Parathyroid adenoma (tissue), 2 donors: ENCODE data around the gene MCU.

Experiments used
- H2AFZ ChIP-seq: fragments of 300-600 bp; sonication (generic); one replicate; pipeline ENCODE4 v1.7.0; 2017; ENCODE audit warnings: antibody characterized with exemption, mild to moderate bottlenecking
- H3K27ac ChIP-seq: fragments of 300-600 bp; sonication (generic); one replicate; pipeline ENCODE4 v1.7.0; 2017
- H3K27me3 ChIP-seq: fragments of 300-600 bp; sonication (generic); one replicate; pipeline ENCODE4 v1.7.0; 2017; ENCODE audit warnings: low read length; ENCODE audit not compliant: control insufficient read depth, insufficient read depth
- H3K36me3 ChIP-seq: fragments of 300-600 bp; sonication (generic); one replicate; pipeline ENCODE4 v1.7.0; 2017; ENCODE audit warnings: low read length; ENCODE audit not compliant: control insufficient read depth, insufficient read depth
- H3K4me1 ChIP-seq: fragments of 300-600 bp; sonication (generic); one replicate; pipeline ENCODE4 v1.7.0; 2017; ENCODE audit warnings: control low read depth
- H3K4me2 ChIP-seq: fragments of 300-600 bp; sonication (generic); one replicate; pipeline ENCODE4 v1.7.0; 2017; ENCODE audit warnings: low read length
- H3K4me3 ChIP-seq: fragments of 300-600 bp; sonication (generic); one replicate; pipeline ENCODE4 v1.7.0; 2017; ENCODE audit warnings: low read depth, low read length
- H3K79me2 ChIP-seq: fragments of 300-600 bp; sonication (generic); one replicate; pipeline ENCODE4 v1.7.0; 2017; ENCODE audit warnings: control low read depth
- H3K9ac ChIP-seq: fragments of 300-600 bp; sonication (generic); one replicate; pipeline ENCODE4 v1.7.0; 2017; ENCODE audit warnings: mild to moderate bottlenecking
- H3K9me3 ChIP-seq: fragments of 300-600 bp; sonication (generic); one replicate; pipeline ENCODE4 v1.7.0; 2017; ENCODE audit warnings: low read length; ENCODE audit not compliant: control insufficient read depth
- TF ChIP-seq, protein P1 (sequence below): fragments of 300-600 bp; sonication (generic); IDR thresholded peaks from one replicate; pipeline ENCODE4 v1.7.0; 2017; ENCODE audit warnings: antibody characterized with exemption, mild to moderate bottlenecking
- donor health status: primary hyperparathyroidism.

MCU gene

DNA sequence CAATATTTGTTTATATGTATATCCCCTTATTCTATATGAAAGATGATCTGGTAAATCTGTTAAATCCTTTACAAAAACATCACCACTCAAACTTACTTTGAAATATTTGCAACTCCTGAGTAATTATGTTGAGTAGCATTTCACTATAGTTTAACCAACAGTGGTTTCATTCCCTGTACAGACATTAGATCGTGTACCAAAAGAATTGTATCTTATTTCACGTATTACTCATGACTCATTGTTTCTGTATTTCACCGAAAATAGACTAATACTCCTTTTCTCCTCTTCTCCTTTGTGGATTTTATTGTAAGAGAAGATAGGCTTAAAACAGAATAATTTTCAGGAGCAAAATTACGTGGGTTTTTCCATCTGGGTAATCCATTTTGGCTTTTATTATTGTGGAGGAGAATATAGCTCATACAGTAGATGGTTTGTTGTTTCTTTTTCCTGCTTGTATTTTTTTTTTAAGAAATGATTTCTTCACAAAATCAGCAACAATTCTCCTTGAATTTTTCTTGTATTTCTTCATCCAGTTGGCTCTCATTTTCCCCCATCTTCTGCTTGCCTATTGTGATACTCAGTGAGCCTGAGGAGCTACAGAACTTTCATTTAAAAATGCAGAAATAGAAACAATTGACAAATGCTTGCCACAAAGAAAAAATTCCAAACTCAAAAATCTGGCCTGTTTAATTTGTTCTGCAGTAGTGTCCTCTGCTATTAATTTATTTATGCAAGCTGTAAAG lies 111.0 kb downstream of the MCU start:
- Histone ChIP-seq H3K9me3 (no peaks in the 10 kb centered on the region), H3K4me3 (no peak overlapping the region), H3K4me1 (no peaks in the 10 kb centered on the region), H3K27ac (no peak overlapping the region), H3K27me3 (no peaks in the 10 kb centered on the region), H3K9ac (no peak overlapping the region), H3K79me2 (peaks cover 3% of the 10 kb centered on the region), H3K4me2 (no peak overlapping the region), H2AFZ (no peak overlapping the region), H3K36me3 (no peaks in the 10 kb centered on the region)
- TF ChIP-seq, protein P1, sequence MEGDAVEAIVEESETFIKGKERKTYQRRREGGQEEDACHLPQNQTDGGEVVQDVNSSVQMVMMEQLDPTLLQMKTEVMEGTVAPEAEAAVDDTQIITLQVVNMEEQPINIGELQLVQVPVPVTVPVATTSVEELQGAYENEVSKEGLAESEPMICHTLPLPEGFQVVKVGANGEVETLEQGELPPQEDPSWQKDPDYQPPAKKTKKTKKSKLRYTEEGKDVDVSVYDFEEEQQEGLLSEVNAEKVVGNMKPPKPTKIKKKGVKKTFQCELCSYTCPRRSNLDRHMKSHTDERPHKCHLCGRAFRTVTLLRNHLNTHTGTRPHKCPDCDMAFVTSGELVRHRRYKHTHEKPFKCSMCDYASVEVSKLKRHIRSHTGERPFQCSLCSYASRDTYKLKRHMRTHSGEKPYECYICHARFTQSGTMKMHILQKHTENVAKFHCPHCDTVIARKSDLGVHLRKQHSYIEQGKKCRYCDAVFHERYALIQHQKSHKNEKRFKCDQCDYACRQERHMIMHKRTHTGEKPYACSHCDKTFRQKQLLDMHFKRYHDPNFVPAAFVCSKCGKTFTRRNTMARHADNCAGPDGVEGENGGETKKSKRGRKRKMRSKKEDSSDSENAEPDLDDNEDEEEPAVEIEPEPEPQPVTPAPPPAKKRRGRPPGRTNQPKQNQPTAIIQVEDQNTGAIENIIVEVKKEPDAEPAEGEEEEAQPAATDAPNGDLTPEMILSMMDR, result no peak

DNA sequence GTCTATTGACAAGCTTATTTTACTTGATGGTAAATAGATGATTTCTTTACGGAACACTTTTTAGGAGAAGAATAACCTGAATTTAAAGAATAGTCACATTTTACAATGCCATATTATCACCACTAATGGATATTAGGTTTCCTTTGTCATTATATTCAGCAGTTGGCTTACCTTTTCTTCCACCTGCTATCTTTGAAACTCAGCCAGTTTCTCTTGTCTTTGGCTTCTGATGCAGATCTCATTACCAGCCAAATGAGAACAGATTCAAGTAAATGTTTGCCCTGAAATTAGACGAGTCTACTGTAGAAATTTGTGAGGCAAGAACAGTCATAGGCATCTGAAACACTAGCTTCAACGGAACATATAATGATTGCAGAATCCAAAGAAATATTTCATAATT lies 116.1 kb downstream of the MCU start:
- no peaks in the 10 kb centered on the region for H3K9me3 ChIP-seq
- no peaks in the 10 kb centered on the region for H3K4me1 ChIP-seq
- no peak overlapping the region for H3K4me3 ChIP-seq
- no peak overlapping the region for H3K4me2 ChIP-seq
- no peaks in the 10 kb centered on the region for H3K79me2 ChIP-seq
- H3K9ac ChIP-seq, result no peak overlapping the region
- no peaks in the 10 kb centered on the region for H3K27me3 ChIP-seq
- TF ChIP-seq, protein P1, result no peak
- no peak overlapping the region for H3K27ac ChIP-seq
- H2AFZ ChIP-seq, result no peak overlapping the region
- H3K36me3 ChIP-seq, result no peaks in the 10 kb centered on the region

DNA sequence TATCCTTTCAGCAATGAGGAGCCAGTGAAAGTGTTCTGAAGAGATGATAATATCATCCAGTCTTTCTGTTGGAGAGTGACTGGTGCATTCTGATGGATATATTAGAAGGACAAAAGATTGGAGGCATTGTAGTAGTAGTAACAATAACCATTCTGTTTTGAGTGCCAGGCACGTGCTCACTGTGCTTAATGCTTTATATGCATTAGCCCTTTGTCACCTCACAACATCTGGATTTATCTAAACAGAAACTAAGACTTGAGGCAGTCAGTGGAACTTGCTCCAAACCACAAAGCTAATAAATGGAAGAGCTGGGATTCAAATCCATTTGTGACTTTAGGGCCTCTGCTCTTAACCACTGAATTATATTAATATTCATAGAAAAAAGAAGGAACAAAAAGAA lies 117.1 kb downstream of the MCU start:
- Histone ChIP-seq H3K9me3 (no peaks in the 10 kb centered on the region), H3K79me2 (no peaks in the 10 kb centered on the region), H3K27me3 (no peaks in the 10 kb centered on the region), H3K27ac (no peak overlapping the region), H3K4me2 (no peak overlapping the region), H3K4me1 (no peaks in the 10 kb centered on the region), H3K4me3 (no peak overlapping the region), H3K36me3 (no peaks in the 10 kb centered on the region), H2AFZ (no peak overlapping the region), H3K9ac (no peak overlapping the region)
- TF ChIP-seq, protein P1, result no peak

DNA sequence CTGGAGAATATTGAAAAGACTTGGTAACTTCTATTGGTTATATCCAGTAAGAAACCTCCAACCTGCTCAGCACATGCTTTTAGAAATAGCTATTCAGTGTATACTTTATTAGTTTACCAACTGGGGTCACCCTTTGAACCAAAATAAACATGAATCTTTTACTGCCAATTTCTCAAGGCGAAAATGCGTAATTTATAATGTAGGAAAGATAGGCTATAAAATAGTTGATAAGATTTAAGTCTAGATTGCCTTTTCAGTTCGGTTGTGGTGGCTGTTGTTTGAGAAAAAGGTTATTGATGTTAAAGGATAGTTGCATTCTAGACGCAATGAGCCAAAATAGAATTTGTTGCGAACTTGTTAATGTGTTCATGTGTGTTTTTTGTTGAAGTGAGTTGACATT lies 119.0 kb downstream of the MCU start:
- Histone ChIP-seq H3K4me3 (no peak overlapping the region), H3K9ac (no peak overlapping the region), H3K36me3 (no peaks in the 10 kb centered on the region), H3K9me3 (no peaks in the 10 kb centered on the region), H3K79me2 (no peaks in the 10 kb centered on the region), H2AFZ (no peak overlapping the region), H3K27me3 (no peaks in the 10 kb centered on the region), H3K27ac (no peak overlapping the region), H3K4me1 (no peaks in the 10 kb centered on the region), H3K4me2 (no peak overlapping the region)
- TF ChIP-seq, protein P1, result no peak

DNA sequence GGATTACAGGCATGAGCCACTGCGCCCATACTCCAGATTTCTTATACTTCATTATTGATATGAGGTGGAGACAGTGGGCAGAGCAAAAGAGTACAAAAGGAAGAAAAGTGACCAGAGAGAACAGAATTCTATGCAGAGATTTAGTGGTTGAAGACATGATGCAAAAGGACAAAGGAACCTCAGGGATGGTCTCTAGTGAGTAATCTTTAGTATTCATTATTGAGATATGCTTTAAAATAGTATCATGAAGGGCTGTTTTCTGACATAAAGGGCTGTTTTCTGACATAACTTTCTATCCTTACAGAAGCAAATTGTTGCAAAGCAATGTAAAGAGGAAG lies 120.4 kb downstream of the MCU start:
- Histone ChIP-seq H3K27me3 (no peaks in the 10 kb centered on the region), H3K4me2 (no peak overlapping the region), H3K4me3 (no peak overlapping the region), H3K9ac (no peak overlapping the region), H3K36me3 (no peaks in the 10 kb centered on the region), H3K9me3 (no peaks in the 10 kb centered on the region), H2AFZ (no peak overlapping the region), H3K27ac (no peak overlapping the region), H3K4me1 (no peaks in the 10 kb centered on the region), H3K79me2 (no peaks in the 10 kb centered on the region)
- TF ChIP-seq, protein P1, result no peak
